NCI-H510A treated with DMSO at 0.1 percent for 48 hours (cell line): ENCODE measurements around the gene BRF1.
"Not testable (repeated sequence)": the region's sequence is repeated elsewhere in the genome, so short reads cannot be mapped to it uniquely, and the experiment has no call there.

ENCODE experiments used
- DNase-seq: peaks from one replicate; lab custom pipeline; 2025; lab: John Stamatoyannopoulos, UW

The BRF1 gene

GRCh38 chr14:105290621-105291346, 10.0 kb downstream of the BRF1 start:
- DNase-seq: no peak

- not testable (repeated sequence) for DNase-seq
Measured at GRCh38 chr14:105288936-105289335, 11.9 kb downstream of the BRF1 start.

- no peak for DNase-seq
Measured at GRCh38 chr14:105287249-105288102, 13.3 kb downstream of the BRF1 start.

GRCh38 chr14:105286759-105287144, 14.0 kb downstream of the BRF1 start:
- no peak for DNase-seq

- DNase-seq: no peak
Measured at GRCh38 chr14:105285174-105285573, 15.6 kb downstream of the BRF1 start.

- DNase-seq: no peak
Measured at GRCh38 chr14:105283899-105284298, 16.9 kb downstream of the BRF1 start.

- DNase-seq: no peak
Measured at GRCh38 chr14:105283028-105283427, 17.8 kb downstream of the BRF1 start.

GRCh38 chr14:105282098-105282725, 18.6 kb downstream of the BRF1 start:
- no peak for DNase-seq

GRCh38 chr14:105281371-105282097, 19.3 kb downstream of the BRF1 start:
- peak; percentile 72 for DNase-seq

GRCh38 chr14:105280525-105280924, 20.3 kb downstream of the BRF1 start:
- DNase-seq: no peak

- DNase-seq: no peak
Measured at GRCh38 chr14:105279642-105280361, 21.0 kb downstream of the BRF1 start.

GRCh38 chr14:105277448-105277847, 23.4 kb downstream of the BRF1 start:
- DNase-seq: not testable (repeated sequence)

GRCh38 chr14:105275267-105275946, 25.4 kb downstream of the BRF1 start:
- no peak for DNase-seq

GRCh38 chr14:105274637-105275036, 26.2 kb downstream of the BRF1 start:
- DNase-seq: no peak

GRCh38 chr14:105273062-105273461, 27.7 kb downstream of the BRF1 start:
- peak; percentile 91 for DNase-seq

- DNase-seq: peak; percentile 91
Measured at GRCh38 chr14:105272623-105273022, 28.2 kb downstream of the BRF1 start.

- DNase-seq: no peak
Measured at GRCh38 chr14:105271224-105271890, 29.4 kb downstream of the BRF1 start.

- no peak for DNase-seq
Measured at GRCh38 chr14:105269405-105269804, 31.4 kb downstream of the BRF1 start.

GRCh38 chr14:105268736-105269354, 32.0 kb downstream of the BRF1 start:
- no peak for DNase-seq
